NT2/D1 (cell line): ENCODE measurements around the gene BICC1.

Source experiments
- YY1 ChIP-seq: IDR thresholded peaks from 2 replicates; pipeline ENCODE4 v1.6.1; 2011; ENCODE audit not compliant: insufficient read length, insufficient read depth
- ZNF274 ChIP-seq: IDR thresholded peaks from 2 replicates; pipeline ENCODE4 v1.6.1; 2011; ENCODE audit warnings: mild to moderate bottlenecking, low read depth, low read length

GRCh38 chr10:58477122-58477521 is 35.5 kb upstream of the BICC1 start:
- no peak for TF ChIP-seq YY1
- no peak for TF ChIP-seq ZNF274
